IMR-90 (cell line): ENCODE measurements around the gene CTCF. TPM values are rescaled to one million over a fixed set of nuclear protein-coding genes. Genes with fewer than 3 reads are reported as not detected.

Experiments
- ATAC-seq: fragments of 200-7000 bp; cut with Tn5 transposase; 2 replicates; pipeline ENCODE4 v1.9.1; 2020; ENCODE audit warnings: low read depth, mild to moderate bottlenecking, moderate library complexity
- BruUV-seq: library from RNA; stranded (reverse); fragments of 400-500 nt; replicated peaks from 2 replicates; lab custom pipeline; 2021; lab: Mats Ljungman, UMichigan
- CTCF ChIA-PET: fragments of 300-600 bp; formaldehyde crosslinking; extraction: SDS; loops from one replicate; lab custom pipeline; 2021; ENCODE audit warnings: antibody characterized with exemption; lab: Yijun Ruan, JAX
- POLR2A ChIA-PET: fragments of 300-600 bp; sonication (Branson Sonifier 250); formaldehyde crosslinking; loops from one replicate; lab custom pipeline; 2022; ENCODE audit warnings: antibody characterized with exemption; ENCODE audit not compliant: unreplicated experiment; lab: Charles Lee
- DNase-seq: peaks from one replicate; pipeline ENCODE4 v3.0.0; 2013
- H2AFZ ChIP-seq: replicated peaks from 2 replicates; pipeline ENCODE3; 2013; ENCODE audit warnings: low read length, mild to moderate bottlenecking; ENCODE audit not compliant: poor library complexity
- H2AK5ac ChIP-seq: 2 replicates; pipeline ENCODE4 v1.6.1; 2013; ENCODE audit warnings: low read depth, low read length, inconsistent platforms
- H2AK9ac ChIP-seq: replicated peaks from 2 replicates; pipeline ENCODE3; 2013; ENCODE audit warnings: mild to moderate bottlenecking, low read depth, low read length, moderate library complexity; ENCODE audit not compliant: poor library complexity
- H2BK120ac ChIP-seq: 2 replicates; pipeline ENCODE4 v1.6.1; 2013; ENCODE audit warnings: low read depth, low read length, inconsistent platforms
- H2BK15ac ChIP-seq: 3 replicates; pipeline ENCODE4 v1.6.1; 2013; ENCODE audit warnings: low read depth, low read length, inconsistent platforms
- H2BK20ac ChIP-seq: 2 replicates; pipeline ENCODE4 v1.6.1; 2013; ENCODE audit warnings: low read depth, mild to moderate bottlenecking, inconsistent platforms, low read length, moderate library complexity
- H2BK5ac ChIP-seq: 2 replicates; pipeline ENCODE4 v1.6.1; 2013; ENCODE audit warnings: mild to moderate bottlenecking, low read depth, low read length, inconsistent platforms; ENCODE audit not compliant: poor library complexity, severe bottlenecking
- H3K14ac ChIP-seq: replicated peaks from 2 replicates; pipeline ENCODE4 v1.6.1; 2013; ENCODE audit warnings: low read depth, low read length, inconsistent platforms
- H3K18ac ChIP-seq: 2 replicates; pipeline ENCODE4 v1.6.1; 2013; ENCODE audit warnings: low read depth, low read length, control low read depth
- H3K23ac ChIP-seq: 2 replicates; pipeline ENCODE4 v1.6.1; 2013; ENCODE audit warnings: low read depth, low read length, inconsistent platforms
- H3K27ac ChIP-seq: 2 replicates; pipeline ENCODE4 v1.5.1; 2013; ENCODE audit warnings: mild to moderate bottlenecking, control low read depth, low read length; ENCODE audit not compliant: insufficient read depth
- H3K27me3 ChIP-seq: 2 replicates; pipeline ENCODE4 v1.6.1; 2013; ENCODE audit warnings: low read length; ENCODE audit not compliant: control insufficient read depth, insufficient read depth
- H3K36me3 ChIP-seq: 2 replicates; pipeline ENCODE4 v1.6.1; 2013; ENCODE audit warnings: low read length, mixed read lengths; ENCODE audit not compliant: control insufficient read depth, insufficient read depth
- H3K4ac ChIP-seq: 2 replicates; pipeline ENCODE4 v1.6.1; 2013; ENCODE audit warnings: low read depth, low read length, inconsistent platforms
- H3K4me1 ChIP-seq: 2 replicates; pipeline ENCODE4 v1.6.1; 2013; ENCODE audit warnings: low read length, mixed read lengths; ENCODE audit not compliant: control insufficient read depth, insufficient read depth
- H3K4me2 ChIP-seq: 2 replicates; pipeline ENCODE4 v1.6.1; 2013; ENCODE audit warnings: low read depth, mild to moderate bottlenecking, control low read depth, low read length, moderate library complexity
- H3K4me3 ChIP-seq: 2 replicates; pipeline ENCODE4 v1.5.1; 2013; ENCODE audit warnings: low read depth, mild to moderate bottlenecking, control low read depth, low read length, moderate library complexity; ENCODE audit not compliant: insufficient read depth
- H3K56ac ChIP-seq: 2 replicates; pipeline ENCODE4 v1.6.1; 2013; ENCODE audit warnings: low read length, inconsistent platforms; ENCODE audit not compliant: insufficient read depth; ENCODE audit errors: extremely low read depth
- H3K79me1 ChIP-seq, 2 experiments: 2 replicates each; pipeline ENCODE4 v1.6.1; 2013; ENCODE audit warnings: low read length in 2 of 2, inconsistent platforms in 1 of 2, low read depth in 1 of 2
- H3K9ac ChIP-seq: 2 replicates; pipeline ENCODE4 v1.6.1; 2013; ENCODE audit warnings: low read depth, low read length, control low read depth
- H3K9me1 ChIP-seq: 2 replicates; pipeline ENCODE4 v1.6.1; 2013; ENCODE audit warnings: low read length, inconsistent platforms; ENCODE audit not compliant: insufficient read depth
- H3K9me3 ChIP-seq: 2 replicates; pipeline ENCODE4 v1.6.1; 2013; ENCODE audit warnings: low read length; ENCODE audit not compliant: control insufficient read depth, insufficient read depth
- H4K20me1 ChIP-seq: 2 replicates; pipeline ENCODE4 v1.6.1; 2013; ENCODE audit warnings: low read length, inconsistent platforms; ENCODE audit not compliant: insufficient read depth
- H4K5ac ChIP-seq: 2 replicates; pipeline ENCODE4 v1.6.1; 2013; ENCODE audit warnings: mild to moderate bottlenecking, low read depth, low read length, control low read depth
- H4K8ac ChIP-seq, 2 experiments: 2 replicates each; pipeline ENCODE4 v1.6.1; 2013; ENCODE audit warnings: low read depth in 2 of 2, low read length in 2 of 2, control low read depth in 1 of 2, inconsistent platforms in 1 of 2
- H4K91ac ChIP-seq: 2 replicates; pipeline ENCODE4 v1.6.1; 2013; ENCODE audit warnings: low read depth, low read length, inconsistent platforms; ENCODE audit not compliant: insufficient read depth
- BHLHE40 ChIP-seq: fragments of 150-350 bp; IDR thresholded peaks from 2 replicates; pipeline ENCODE4 v1.6.1; 2016; ENCODE audit warnings: mild to moderate bottlenecking, low read depth, low read length
- CEBPB ChIP-seq: IDR thresholded peaks from 2 replicates; pipeline ENCODE4 v1.6.1; 2012; ENCODE audit warnings: low read depth, low read length, improper control_type of control experiment
- CHD1 ChIP-seq: IDR thresholded peaks from 2 replicates; pipeline ENCODE4 v1.6.1; 2012; ENCODE audit warnings: low read depth, low read length, improper control_type of control experiment
- FOS ChIP-seq: fragments of 150-350 bp; IDR thresholded peaks from 2 replicates; pipeline ENCODE4 v1.6.1; 2016; ENCODE audit warnings: low read depth, low read length
- MAFK ChIP-seq: IDR thresholded peaks from 2 replicates; pipeline ENCODE4 v1.6.1; 2012; ENCODE audit warnings: low read depth, low read length, improper control_type of control experiment
- MAZ ChIP-seq: IDR thresholded peaks from 2 replicates; pipeline ENCODE4 v1.6.1; 2012; ENCODE audit warnings: low read depth, mild to moderate bottlenecking, low read length, improper control_type of control experiment, moderate library complexity, borderline replicate concordance
- MXI1 ChIP-seq: IDR thresholded peaks from 2 replicates; pipeline ENCODE4 v1.6.1; 2012; ENCODE audit warnings: low read depth, mild to moderate bottlenecking, low read length, moderate library complexity, borderline replicate concordance
- NFE2L2 ChIP-seq: fragments of 150-350 bp; IDR thresholded peaks from 2 replicates; pipeline ENCODE4 v1.6.1; 2016; ENCODE audit warnings: low read depth, mild to moderate bottlenecking, low read length
- RAD21 ChIP-seq: IDR thresholded peaks from 2 replicates; pipeline ENCODE4 v1.6.1; 2012; ENCODE audit warnings: low read length, improper control_type of control experiment
- RCOR1 ChIP-seq: IDR thresholded peaks from 2 replicates; pipeline ENCODE4 v1.6.1; 2012; ENCODE audit warnings: mild to moderate bottlenecking, low read length, improper control_type of control experiment; ENCODE audit not compliant: insufficient replicate concordance
- WGBS, 2 experiments: methylation state at CpG; one replicate each; pipeline versions ENCODE4 v1.1.5 to v1.1.7; 2013; ENCODE audit warnings: missing lambda C conversion rate in 2 of 2; ENCODE audit not compliant: insufficient read length in 1 of 2; ENCODE audit errors: extremely low coverage in 2 of 2; 5-methylcytosine and 5-hydroxymethylcytosine counted together
- dilution Hi-C: fragments of 300-500 bp; cut with HindIII; formaldehyde crosslinking; loops from one replicate; pipeline ENCODE4 v1.14.3; 2018; ENCODE audit warnings: low sequenced_read_pairs; ENCODE audit not compliant: unreplicated experiment
- in situ Hi-C: fragments of 300-500 bp; cut with MboI; formaldehyde crosslinking; loops from 3 replicates; pipeline ENCODE4 v1.14.3; 2019; ENCODE audit warnings: low sequenced_read_pairs, inconsistent platforms, mixed read lengths
- intact Hi-C: fragments of 100-400 bp; cut with micrococcal nuclease; formaldehyde crosslinking; loops from 2 replicates; pipeline ENCODE4 v1.10.0; 2022
- polyA plus RNA-seq, 3 experiments: library from polyadenylated mRNA; depleted of rRNA; stranded (reverse); fragments of >200 nt; gene quantifications; 2 replicates each; pipeline ENCODE4 v1.2.3, GENCODE V29; 2012; ENCODE audit warnings: low replicate concordance in 1 of 3
- total RNA-seq: library from RNA; depleted of rRNA; stranded (reverse); fragments of >200 nt; gene quantifications from 2 replicates; pipeline ENCODE4 v1.2.3, GENCODE V29; 2012
- TF ChIP-seq, protein P1 (sequence below): fragments of 150-350 bp; IDR thresholded peaks from 2 replicates; pipeline ENCODE4 v1.6.1; 2017; ENCODE audit warnings: mild to moderate bottlenecking, antibody characterized with exemption, low read length, low read depth
- TF ChIP-seq, protein P2 (sequence below): conservative IDR thresholded peaks from 2 replicates; pipeline ENCODE4 v1.5.1; 2012; ENCODE audit warnings: mild to moderate bottlenecking, low read depth, low read length, improper control_type of control experiment

The CTCF gene
- total and polyA plus RNA-seq, 2 of the 4 experiments (the other 2 are of a cell fraction), result 16.1 to 22.8 TPM

DNA sequence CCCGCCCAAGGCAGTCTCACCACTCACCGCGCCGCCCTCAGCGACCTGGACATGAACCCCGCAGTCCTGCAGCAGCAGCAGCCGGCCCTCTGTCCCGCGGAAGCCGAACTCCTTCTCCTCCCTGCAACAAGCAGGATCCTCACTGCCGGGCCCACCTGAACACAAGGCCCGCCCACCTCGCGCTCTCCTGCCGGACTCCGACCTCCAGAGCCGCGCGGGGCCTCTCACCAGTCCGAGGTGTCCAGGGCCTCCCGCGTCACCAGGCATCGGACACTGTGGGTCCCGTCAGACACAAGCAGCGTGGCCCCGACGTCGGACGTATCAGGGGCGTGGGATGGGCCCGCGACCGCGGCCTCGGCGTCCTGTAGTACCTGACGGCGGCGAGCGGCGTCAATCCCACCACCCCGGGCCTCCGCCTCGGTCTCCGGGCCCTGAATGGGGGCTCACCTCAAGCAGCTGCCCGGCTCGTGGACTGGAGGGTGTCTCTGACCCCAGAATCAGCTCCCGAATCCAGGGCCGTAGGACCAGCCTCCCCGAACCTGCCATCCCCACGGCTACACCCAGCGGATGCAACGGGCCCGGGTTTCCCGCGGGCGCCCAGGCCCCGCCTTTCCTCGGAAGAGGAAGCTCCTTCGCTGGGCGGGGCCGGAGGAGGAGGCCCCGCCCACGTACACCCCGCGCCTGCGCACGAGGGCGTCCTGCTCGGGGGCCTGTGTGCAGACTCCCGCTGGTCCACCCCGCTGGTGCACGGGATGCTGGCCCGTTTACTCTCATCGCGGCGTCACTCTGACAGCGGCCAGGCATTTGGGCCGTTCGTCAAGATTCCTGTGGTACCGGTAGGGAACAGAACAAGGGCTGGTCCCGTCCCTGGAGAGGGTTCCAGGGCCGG, 97.6 kb downstream of the CTCF start, which contains the start of gene ACD (continued):
- peak; percentile 69; the same call in 1 of the 2 replicates for TF ChIP-seq CHD1
- TF ChIP-seq CEBPB, result no peak
- TF ChIP-seq MXI1, result peak; percentile 58; the same call in 1 of the 2 replicates
- no peak for TF ChIP-seq RAD21

DNA sequence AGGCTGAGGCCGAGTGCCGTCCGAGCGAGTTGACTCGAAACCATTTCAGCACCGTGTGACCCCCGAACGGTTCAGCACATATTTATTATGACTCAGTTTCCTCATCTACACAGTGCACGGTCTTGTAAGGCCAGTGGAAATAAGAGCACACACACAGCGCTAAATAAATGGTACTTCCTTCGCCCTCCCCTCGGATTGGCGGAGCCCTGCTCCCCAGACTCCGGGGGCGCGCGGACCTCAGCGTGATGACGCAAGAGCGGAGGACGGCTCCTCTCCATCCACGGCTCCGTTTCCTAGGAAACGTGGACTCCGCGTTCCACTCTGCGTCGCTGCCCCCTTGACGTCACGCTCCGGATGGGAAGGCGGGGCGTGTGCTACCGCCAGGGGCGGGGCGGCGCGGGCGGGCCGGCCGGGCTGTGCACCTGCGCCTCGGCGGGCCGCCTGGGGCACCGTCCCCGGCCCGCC, 98.3 kb downstream of the CTCF start, which contains the start of gene PARD6A:
Gene PARD6A, plus strand, starts transcription at position 397 of the 465 bp plus-strand sequence. CDS start 79 bp downstream, outside the sequence.
- H3K4me2 ChIP-seq, result peak within 1 kb of the TSS; percentile 93
- H3K14ac ChIP-seq, result peak within 1 kb of the TSS; percentile 96
- dilution Hi-C loops, result no loop called here
- peak within 1 kb of the TSS; percentile 59; the same call in 1 of the 3 replicates for H2BK15ac ChIP-seq
- H2AK5ac ChIP-seq, result peak within 1 kb of the TSS; percentile 87
- H3K4me1 ChIP-seq, result peaks cover 6% of the 10 kb centered on the region; the same call in 1 of the 2 replicates
- H3K9ac ChIP-seq, result peak within 1 kb of the TSS; percentile 67
- no peaks in the 10 kb centered on the region for H3K9me3 ChIP-seq
- peaks cover 3% of the 10 kb centered on the region; the same call in 1 of the 2 replicates for H3K36me3 ChIP-seq
- H3K18ac ChIP-seq, result peak within 1 kb of the TSS; percentile 28
- DNase-seq (peak; percentile 96), ATAC-seq (peak; percentile 93)
- H3K9me1 ChIP-seq, result peaks cover 4% of the 10 kb centered on the region
- H2BK5ac ChIP-seq, result peak within 1 kb of the TSS; percentile 63
- H3K56ac ChIP-seq, result peak within 1 kb of the TSS; percentile 24; the same call in 1 of the 2 replicates
- H3K4ac ChIP-seq, result peak within 1 kb of the TSS; percentile 94
- H3K23ac ChIP-seq, result peak within 1 kb of the TSS; percentile 96
- H2AK9ac ChIP-seq, result peak within 1 kb of the TSS; percentile 95
- peak within 1 kb of the TSS; percentile 65 for H3K27ac ChIP-seq
- peak within 1 kb of the TSS; percentile 87 to 95 for H4K8ac ChIP-seq
- intact Hi-C loops, result no loop called here
- no TSS peak for BruUV-seq
- H2AFZ ChIP-seq, result peak within 1 kb of the TSS; percentile 100
- H2BK20ac ChIP-seq, result peak within 1 kb of the TSS; percentile 2; the same call in 1 of the 2 replicates
- H3K4me3 ChIP-seq, result peak within 1 kb of the TSS; percentile 64
- ChIA-PET CTCF (interaction anchor here (1.0 to 1.4 kb wide), 2 partner anchors 99 to 139 kb away, joined by 4 read pairs; partner anchors contain the start of gene CTCF), POLR2A (no interaction called here)
- peak within 1 kb of the TSS; percentile 88 for H4K91ac ChIP-seq
- peak within 1 kb of the TSS; percentile 69 for H4K5ac ChIP-seq
- peaks cover 8 to 26% of the 10 kb centered on the region in 2 experiments for H3K79me1 ChIP-seq
- 0% methylated on average over 46 of the region's 48 CpGs; no CpG with 5 or more reads in 1 of the 2 experiments for WGBS, 2 experiments
- no peaks in the 10 kb centered on the region for H3K27me3 ChIP-seq
- peaks cover 5% of the 10 kb centered on the region for H4K20me1 ChIP-seq
- in situ Hi-C loops, result loop anchor here (10.0 kb wide), 1 partner anchor 136 kb away; the partner anchor contains the start of gene RIPOR1
- H2BK120ac ChIP-seq, result peak within 1 kb of the TSS; percentile 2; the same call in 1 of the 2 replicates
- TF ChIP-seq MAFK (no peak), MXI1 (no peak), RCOR1 (no peak), NFE2L2 (no peak), FOS (no peak), BHLHE40 (no peak), MAZ (peak; percentile 91; the same call in 1 of the 2 replicates)
- TF ChIP-seq, protein P1, sequence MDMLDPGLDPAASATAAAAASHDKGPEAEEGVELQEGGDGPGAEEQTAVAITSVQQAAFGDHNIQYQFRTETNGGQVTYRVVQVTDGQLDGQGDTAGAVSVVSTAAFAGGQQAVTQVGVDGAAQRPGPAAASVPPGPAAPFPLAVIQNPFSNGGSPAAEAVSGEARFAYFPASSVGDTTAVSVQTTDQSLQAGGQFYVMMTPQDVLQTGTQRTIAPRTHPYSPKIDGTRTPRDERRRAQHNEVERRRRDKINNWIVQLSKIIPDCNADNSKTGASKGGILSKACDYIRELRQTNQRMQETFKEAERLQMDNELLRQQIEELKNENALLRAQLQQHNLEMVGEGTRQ, result 0 out of 2 replicates have a peak, but pooled peaks have one; percentile 29
- TF ChIP-seq, protein P2, sequence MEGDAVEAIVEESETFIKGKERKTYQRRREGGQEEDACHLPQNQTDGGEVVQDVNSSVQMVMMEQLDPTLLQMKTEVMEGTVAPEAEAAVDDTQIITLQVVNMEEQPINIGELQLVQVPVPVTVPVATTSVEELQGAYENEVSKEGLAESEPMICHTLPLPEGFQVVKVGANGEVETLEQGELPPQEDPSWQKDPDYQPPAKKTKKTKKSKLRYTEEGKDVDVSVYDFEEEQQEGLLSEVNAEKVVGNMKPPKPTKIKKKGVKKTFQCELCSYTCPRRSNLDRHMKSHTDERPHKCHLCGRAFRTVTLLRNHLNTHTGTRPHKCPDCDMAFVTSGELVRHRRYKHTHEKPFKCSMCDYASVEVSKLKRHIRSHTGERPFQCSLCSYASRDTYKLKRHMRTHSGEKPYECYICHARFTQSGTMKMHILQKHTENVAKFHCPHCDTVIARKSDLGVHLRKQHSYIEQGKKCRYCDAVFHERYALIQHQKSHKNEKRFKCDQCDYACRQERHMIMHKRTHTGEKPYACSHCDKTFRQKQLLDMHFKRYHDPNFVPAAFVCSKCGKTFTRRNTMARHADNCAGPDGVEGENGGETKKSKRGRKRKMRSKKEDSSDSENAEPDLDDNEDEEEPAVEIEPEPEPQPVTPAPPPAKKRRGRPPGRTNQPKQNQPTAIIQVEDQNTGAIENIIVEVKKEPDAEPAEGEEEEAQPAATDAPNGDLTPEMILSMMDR, result no peak
